Activated CD4-positive, alpha-beta T cell treated with anti-CD3 and anti-CD28 coated beads for 24 hours (primary cell): ENCODE results near the gene SLC48A1.

ENCODE experiments used
- DNase-seq, 2 donors: peaks; one replicate each; pipeline ENCODE4 v3.0.0-alpha.2; 2020; ENCODE audit warnings: low read depth in 2 of 2

SLC48A1 gene

DNA sequence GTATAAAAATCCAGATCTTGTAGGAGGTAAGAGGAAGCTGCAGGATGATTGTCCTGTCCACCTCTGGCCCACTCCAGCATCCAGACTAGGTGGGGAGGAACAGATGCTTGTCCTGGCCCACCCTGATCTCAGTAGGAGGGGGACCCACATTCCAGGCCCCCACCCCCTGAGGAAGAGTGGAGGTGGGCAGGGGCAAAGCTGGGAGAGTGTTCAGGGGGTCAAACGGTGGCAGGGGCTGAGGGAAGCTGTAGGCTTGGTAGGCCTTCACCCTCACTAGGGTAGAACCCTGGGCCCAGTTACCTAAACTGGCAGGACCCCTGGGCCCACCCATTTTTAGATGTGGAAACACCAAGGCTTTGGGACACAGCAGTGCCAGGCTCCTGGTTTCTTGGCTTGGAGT is 4.1 kb downstream of the SLC48A1 start:
- no peak for DNase-seq

GRCh38 chr12:47777741-47778558 is 4.9 kb downstream of the SLC48A1 start:
- no peak for DNase-seq

- no peak for DNase-seq
These were observed 5.8 kb downstream of the SLC48A1 start for GRCh38 chr12:47778881-47779280.

- peak; percentile 91 to 94 for DNase-seq
These were observed 6.4 kb downstream of the SLC48A1 start for GRCh38 chr12:47779301-47779942.

DNA sequence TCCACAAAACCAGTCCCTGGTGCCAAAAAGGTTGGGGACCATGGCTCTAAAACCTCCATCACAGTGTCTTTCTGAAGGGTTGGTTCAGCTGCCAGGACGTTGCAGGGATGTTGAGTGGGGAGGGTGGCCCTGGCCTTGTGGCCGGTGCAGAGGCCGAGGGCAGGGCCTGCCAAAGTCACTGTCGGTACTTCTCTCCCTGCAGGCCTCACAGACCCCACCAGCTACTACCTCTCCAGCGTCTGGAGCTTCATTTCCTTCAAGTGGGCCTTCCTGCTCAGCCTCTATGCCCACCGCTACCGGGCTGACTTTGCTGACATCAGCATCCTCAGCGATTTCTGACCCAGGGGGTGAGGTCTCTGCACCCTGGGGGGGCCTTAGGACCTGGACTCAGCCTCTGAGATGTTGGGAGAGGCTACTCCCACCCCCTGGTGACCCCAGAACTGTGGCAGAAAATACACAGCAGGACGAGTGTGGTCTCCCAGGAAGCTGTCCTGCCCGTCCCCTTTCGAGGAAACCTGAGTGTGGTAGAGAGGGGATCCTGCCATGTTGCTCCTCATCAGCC is 7.0 kb downstream of the SLC48A1 start:
- DNase-seq, result no peak

DNA sequence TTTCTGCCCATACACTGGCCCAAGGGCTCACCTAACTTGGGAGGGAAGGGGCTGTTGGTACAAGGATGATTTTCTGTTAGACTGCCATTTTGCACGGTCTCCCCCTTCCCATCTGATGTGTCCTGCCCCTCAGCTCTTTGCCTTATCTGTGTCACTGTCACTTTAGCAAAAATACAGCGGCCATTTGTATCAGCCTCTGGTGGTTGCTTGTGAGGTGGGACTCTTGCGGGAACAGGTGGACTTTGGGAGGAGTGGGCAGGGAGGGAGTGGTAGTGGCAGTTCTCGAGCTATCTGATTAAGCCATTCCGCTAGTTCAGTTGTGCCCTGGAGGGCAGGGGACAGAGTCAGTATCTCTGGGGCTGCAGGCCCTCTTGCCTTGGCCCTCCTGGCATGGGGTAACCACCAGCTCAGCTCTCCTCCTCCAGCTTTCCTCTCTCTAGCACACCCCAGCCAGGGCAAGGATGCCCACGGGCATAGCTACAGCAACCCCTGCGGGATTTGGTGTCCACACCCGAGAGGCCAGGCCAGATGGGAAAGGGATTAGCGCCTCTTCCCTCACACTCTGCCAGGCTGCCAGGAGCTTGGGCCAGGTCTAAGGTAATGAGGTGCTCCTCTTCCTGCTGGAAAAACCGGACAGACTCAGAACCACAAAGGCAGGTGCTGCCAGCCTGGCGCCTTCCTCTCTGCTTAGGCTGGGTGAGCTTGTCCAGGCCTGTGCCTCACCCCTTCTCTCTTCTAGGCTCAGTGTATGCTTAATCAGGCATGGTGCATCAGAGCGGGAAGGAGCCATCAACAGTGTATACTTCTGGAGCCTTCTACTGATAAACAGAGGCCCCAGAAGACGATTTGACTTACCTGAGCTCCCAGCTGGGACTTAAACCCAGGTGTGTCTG is 8.7 kb downstream of the SLC48A1 start:
- DNase-seq, result no peak

- DNase-seq, result no peak
These were observed 9.3 kb downstream of the SLC48A1 start for GRCh38 chr12:47782372-47782770.

DNA sequence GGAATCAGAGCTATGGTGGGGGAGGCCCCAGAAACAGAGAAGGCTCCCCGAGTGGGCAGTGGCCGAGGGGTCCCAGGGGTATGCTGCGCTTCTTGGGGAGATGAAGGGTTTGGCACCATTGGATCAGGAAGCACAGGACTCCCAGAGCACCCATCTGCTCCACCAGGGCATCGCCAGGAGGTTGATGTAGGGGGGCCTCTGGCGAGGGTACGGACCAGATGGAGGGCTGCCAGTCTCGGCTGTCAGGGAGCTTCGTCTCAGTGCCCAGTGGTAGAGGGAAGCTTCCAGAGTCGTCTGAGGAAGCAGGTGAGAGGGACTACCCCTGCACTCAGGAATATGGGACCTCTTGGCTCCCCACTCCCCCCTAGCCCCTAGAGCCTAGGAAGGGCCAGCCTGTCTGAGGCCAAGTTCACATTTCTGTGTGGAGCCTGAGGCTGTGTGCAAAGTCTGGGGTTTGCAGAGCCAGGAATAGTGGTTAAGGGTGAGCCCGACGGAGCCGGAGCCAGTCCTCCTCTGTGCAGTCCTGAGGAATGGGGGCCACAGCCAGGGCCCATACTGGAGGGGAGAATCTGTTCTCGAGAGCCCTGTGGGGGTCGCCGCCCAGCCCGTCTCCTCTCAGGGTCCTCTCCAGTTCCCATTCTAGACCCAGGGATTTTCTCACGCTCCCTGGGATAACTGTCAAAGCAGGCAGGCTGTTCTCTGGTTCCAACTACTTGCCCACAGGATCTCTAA is 10.2 kb downstream of the SLC48A1 start:
- no peak for DNase-seq

DNA sequence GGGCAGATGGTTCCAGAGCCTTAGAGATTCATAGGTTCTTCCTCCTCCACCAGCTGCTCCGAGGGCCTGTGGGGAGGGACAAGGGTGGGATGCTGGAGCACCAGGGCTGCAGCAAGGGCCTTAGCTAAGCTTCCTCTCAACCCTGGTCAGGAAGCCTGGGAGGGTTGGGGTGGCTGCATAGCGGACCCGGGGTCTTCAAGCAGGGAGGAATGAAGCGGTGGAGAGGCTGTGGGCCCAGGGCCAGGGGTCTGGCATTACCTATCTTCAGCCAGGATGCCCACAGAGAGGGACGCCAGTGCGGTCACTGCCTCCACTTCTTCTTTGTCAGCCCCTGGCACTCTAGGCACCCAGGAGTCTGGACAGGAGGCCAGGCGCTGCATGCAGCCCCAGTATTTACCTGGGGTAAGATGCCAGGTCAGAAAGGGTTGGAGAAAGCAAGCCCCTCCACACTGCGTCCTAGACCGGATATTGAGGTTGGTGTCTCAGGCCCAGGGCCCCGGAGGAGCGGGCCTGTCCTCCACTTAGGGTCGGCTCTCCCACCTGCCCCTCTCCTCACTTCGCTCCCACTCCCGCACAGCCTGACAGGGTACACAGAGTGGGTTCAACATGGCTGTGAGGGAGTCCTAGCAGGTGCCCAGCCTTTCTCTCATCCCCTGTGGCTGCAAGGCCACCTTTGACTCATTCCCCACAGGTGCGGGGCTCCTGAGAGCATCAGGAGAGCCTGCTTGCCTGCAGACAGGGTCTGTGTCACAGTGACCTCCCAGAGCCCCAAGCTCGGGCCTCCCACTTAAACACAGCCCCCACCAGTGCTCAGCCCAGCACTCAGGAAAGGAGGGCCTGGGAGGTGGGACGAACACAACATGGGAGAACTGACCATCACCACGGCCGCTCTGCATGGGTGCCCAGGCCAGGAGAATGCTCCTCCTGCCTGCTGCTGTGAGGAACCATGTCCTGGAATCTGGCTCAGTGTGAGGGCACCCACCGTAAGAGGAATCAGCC is 11.1 kb downstream of the SLC48A1 start:
- DNase-seq, result no peak

- DNase-seq, result no peak
These were observed 12.2 kb downstream of the SLC48A1 start for GRCh38 chr12:47785036-47785886.

- DNase-seq, result no peak
These were observed 13.0 kb downstream of the SLC48A1 start for GRCh38 chr12:47785887-47786661.

DNA sequence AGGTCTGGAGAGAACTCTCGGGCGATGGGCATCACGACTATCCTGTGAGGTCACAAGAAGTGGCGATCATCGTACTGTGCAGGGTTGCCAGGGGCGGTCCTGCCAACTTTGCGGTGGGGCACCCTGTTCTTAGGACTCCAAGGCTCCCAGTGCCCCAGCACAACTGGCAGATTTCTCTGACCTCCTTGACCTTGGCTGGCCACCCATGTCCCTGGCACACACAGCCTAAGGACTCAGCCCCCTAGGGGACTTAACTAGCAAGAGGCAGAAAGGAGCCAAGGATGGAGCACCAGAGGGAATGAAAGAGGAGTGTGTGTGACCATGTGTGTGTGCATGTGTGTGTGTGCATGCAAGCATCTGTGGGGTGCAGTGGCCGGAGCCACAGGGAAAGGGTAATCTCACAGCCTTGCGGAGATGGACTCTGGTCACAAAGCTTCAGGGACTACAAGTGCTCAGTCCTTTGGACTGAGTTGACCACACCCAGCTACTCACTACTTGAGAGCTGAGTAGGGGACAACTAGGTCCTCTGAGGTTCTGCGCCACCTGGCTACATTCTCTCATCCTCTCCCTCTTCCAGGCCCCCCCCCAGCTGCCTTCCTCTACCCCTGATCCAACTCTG is 13.7 kb downstream of the SLC48A1 start:
- DNase-seq, result no peak

DNA sequence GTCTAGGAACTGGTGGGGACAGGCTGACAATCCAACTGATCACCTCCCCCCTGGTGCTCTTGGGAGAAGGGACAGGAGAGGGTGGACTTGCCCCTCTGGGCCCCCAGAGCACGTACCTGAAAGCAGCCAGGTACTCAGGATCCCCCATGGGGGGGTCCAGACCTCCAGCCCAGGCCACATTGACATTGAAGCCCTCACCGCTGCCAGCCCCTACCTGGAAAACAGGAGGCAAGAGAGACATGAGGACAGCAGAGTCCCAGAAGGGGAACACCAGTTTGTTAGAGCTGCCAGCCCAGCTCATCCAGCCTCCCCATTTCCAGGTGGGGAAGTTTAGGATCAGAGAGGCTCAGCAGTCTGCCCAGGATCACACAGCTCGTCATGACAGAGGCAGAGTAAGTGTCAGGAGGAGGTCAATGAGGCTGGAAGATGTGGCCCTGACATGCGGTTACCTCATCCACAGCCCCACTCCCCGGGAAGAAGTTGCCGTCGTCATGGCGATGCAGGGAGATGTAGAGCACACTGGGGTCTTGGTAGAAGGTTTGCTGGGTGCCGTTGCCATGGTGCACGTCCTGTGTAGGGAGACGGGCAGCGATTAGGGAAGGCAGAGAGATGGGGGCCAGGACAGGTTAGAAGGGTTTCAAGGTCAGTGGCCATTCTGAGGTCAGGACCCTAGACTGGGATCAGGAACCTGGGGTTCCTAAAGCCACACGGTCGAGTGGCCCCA is 14.7 kb downstream of the SLC48A1 start:
- DNase-seq, result no peak

- no peak for DNase-seq
These were observed 16.1 kb downstream of the SLC48A1 start for GRCh38 chr12:47789141-47789540.

GRCh38 chr12:47789712-47790489 is 16.9 kb downstream of the SLC48A1 start:
- DNase-seq, result no peak

DNA sequence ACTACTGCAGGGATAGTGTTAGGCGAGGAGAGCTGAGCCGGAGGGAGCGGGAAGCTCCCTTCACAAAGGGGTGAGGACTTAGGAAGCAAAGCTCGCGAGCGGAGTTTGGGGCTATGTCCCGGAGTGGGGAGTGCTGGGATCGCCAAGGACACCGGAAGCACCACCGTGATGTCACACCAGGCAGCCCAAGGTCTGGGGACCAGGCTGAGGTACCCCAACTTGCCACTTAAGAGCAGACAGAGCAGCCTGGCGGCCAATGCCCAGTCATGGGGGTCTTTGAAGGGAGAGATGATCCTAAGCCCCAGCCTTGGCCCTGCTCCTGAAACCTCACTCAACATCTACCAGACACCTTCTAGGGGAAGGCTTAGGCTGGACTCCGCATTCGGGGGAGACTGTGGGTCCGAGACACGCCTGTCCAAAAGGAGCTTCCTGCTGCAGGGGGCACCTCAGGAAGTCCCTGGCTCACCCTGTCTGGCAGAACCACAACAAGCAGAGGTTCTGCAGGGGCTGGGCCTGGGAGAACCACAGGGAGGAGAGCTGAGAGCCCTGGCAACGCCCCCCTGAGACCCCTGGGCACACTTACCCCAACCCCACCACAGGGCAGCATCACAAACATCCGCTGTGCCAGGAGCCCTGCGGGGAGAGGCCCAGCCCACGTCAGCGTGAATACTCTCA is 17.8 kb downstream of the SLC48A1 start:
- DNase-seq, result no peak
